ENCODE results near the gene NRAP. TPM values are rescaled to one million over a fixed set of nuclear protein-coding genes. Genes with fewer than 3 reads are reported as not detected.

NRAP gene
- total RNA-seq, 3 donors from 2014 or later = not detected

DNA sequence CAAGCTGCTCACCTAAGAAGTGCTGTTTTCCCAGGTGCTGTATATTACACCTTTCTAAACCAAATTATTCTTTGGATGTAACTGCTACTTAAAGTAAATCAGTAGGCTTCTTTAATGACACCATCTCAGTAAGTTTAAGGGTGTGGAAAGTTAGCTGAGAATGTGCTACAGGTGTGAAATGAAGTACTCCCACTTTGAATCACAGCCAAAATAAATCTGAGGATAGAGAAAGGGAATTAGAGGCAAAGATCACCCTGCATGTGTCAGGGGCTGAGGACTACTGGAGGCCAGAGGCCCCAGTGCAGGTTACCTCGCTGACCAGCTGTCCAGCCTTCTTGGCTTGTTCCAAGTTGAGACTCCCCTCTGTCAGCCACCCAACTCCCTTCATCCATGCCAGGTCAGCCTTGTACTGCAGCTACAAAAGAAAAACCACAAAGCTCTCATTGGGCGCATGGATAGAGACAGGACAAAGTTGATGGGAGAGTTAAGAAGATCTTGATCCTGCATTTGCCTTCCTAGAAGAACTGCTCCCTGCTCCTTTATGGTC, 35.2 kb downstream of the NRAP start:
- TF ChIP-seq, protein P1, sequence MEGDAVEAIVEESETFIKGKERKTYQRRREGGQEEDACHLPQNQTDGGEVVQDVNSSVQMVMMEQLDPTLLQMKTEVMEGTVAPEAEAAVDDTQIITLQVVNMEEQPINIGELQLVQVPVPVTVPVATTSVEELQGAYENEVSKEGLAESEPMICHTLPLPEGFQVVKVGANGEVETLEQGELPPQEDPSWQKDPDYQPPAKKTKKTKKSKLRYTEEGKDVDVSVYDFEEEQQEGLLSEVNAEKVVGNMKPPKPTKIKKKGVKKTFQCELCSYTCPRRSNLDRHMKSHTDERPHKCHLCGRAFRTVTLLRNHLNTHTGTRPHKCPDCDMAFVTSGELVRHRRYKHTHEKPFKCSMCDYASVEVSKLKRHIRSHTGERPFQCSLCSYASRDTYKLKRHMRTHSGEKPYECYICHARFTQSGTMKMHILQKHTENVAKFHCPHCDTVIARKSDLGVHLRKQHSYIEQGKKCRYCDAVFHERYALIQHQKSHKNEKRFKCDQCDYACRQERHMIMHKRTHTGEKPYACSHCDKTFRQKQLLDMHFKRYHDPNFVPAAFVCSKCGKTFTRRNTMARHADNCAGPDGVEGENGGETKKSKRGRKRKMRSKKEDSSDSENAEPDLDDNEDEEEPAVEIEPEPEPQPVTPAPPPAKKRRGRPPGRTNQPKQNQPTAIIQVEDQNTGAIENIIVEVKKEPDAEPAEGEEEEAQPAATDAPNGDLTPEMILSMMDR (IDR thresholded peaks at IDR 0.05) = no peak
- intact Hi-C loops (cut with DNase I; ENCODE audit: low total_unique reads) = no loop called here
- no peaks in the 10 kb centered on the region for H3K4me1 ChIP-seq
- H3K36me3 ChIP-seq = no peaks in the 10 kb centered on the region
- DNase-seq (ENCODE audit: low spot score in 2 of 2) = no peak
- H3K27ac ChIP-seq = no peak overlapping the region
- H3K27me3 ChIP-seq = peaks cover 0 to 8% of the 10 kb centered on the region in 2 donors
- H3K4me3 ChIP-seq = no peak overlapping the region
- H3K9me3 ChIP-seq = no peaks in the 10 kb centered on the region

DNA sequence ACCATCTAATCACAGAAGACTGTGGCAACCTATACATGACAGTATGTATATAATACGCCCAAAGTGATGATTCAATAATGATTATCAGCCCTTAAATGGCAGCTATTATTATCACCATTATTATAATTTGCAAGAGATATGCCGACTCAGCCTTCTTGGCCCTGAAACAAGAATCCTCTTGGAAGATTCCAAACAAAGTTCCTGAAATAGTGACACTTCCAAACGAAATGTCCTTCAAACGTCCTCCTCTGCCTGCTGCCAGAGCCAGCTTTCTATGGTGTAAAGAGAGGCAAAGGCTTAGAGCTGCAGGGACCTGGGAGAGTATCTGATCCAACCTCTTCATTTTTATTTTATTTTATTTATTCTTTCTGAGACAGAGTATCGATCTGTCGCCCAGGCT, 36.0 kb downstream of the NRAP start:
- H3K27me3 ChIP-seq = peaks cover 0 to 8% of the 10 kb centered on the region in 2 donors
- DNase-seq (ENCODE audit: low spot score in 2 of 2) = no peak
- H3K36me3 ChIP-seq = no peaks in the 10 kb centered on the region
- no peak overlapping the region for H3K4me3 ChIP-seq
- no peaks in the 10 kb centered on the region for H3K4me1 ChIP-seq
- no peaks in the 10 kb centered on the region for H3K9me3 ChIP-seq
- H3K27ac ChIP-seq = no peak overlapping the region
- intact Hi-C loops (cut with DNase I; ENCODE audit: low total_unique reads) = no loop called here
- TF ChIP-seq, protein P1 (IDR thresholded peaks at IDR 0.05) = no peak
- TF ChIP-seq POLR2A (IDR thresholded peaks at IDR 0.05) (no peak), POLR2AphosphoS5 (IDR thresholded peaks at IDR 0.05) (no peak)

DNA sequence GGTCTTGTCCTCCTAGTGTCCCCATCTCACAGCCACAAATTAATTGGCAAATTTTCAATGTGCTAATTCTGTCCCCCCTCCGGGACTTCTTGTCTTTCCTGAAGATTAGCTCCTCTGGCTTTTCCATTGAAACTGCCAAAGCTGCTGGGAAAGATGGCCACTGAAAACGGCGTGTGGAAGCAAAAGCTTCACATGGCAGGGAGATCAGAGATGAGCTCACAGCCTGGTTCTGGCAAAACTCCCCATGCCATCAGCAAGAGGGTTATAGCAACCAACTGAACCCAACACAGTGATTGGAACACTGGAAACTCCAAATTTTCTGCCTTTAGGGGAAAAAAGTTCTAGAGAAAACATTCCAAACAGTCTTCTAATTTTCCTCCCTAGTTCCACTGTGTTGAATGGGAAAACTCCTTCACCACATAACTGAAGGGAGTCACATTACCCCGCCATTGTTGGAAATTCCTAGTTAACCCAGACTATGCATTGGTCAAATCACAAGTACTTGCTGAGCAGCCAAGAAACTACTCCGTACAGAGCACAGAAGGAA, 37.0 kb downstream of the NRAP start:
- Histone ChIP-seq H3K4me1 (no peaks in the 10 kb centered on the region), H3K9me3 (no peaks in the 10 kb centered on the region), H3K4me3 (no peak overlapping the region), H3K27me3 (peaks cover 0 to 8% of the 10 kb centered on the region in 2 donors), H3K36me3 (no peaks in the 10 kb centered on the region), H3K27ac (no peak overlapping the region)
- TF ChIP-seq POLR2A (IDR thresholded peaks at IDR 0.05) (no peak), POLR2AphosphoS5 (IDR thresholded peaks at IDR 0.05) (no peak)
- TF ChIP-seq, protein P1 (IDR thresholded peaks at IDR 0.05) = no peak
- intact Hi-C loops (cut with DNase I; ENCODE audit: low total_unique reads) = no loop called here
- peak in 1 of 2 donors; percentile 37 for DNase-seq (ENCODE audit: low spot score in 2 of 2)

DNA sequence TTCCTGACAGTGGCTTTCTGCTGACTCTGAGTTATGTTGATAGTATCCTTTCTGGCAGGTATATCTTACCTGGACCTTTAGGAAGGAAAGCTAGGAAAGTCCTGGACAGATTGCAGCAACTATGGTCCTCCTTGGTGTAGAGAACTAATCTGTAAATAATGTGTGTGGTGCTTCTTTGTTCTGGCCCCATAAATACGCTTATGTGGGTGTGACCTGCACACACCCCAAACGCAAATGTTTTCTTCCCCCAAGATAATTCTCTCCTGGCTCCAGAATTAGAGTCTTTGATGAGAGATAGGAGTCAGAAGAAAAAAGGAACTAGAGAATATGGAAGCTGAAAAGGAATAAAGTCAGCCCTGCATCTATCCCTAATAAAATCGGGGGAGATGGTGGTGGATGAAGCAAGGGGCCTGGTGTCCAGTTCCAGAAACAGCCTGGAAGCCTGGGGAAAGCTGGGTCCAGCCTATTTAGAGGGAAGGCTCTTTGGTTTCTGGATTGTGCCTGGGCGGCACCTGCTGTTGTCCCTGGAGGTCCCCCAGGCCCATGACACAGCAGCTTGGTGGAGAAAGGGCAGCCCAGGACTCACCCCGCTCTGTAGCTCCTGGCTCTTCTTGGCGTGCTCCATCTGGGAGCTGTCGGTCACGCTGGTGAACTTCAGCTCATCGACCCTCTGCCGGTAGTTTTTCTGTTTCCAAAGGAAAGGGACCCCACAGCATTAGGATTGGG, 38.2 kb downstream of the NRAP start:
- DNase-seq (ENCODE audit: low spot score in 2 of 2) = no peak
- intact Hi-C loops (cut with DNase I; ENCODE audit: low total_unique reads) = no loop called here
- no peaks in the 10 kb centered on the region for H3K36me3 ChIP-seq

DNA sequence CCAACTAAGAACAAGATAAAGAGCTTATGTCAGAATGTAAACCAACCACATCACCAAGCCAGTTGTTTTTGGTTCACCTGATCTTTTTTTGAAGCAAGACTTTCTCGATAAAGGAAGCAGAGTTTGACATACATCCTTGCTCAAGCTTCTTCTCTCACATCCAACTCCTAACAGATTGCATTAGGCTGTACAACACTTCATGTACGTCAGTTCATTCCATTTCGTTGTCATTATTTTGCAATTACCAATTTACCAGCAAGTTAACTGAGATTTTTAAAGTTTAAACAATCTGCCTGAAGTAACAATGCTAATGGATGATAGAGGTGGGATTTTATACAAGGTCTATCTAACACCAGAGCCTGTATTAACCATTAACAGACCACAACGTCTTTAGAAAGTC, 41.0 kb downstream of the NRAP start:
- TF ChIP-seq POLR2AphosphoS5 (IDR thresholded peaks at IDR 0.05) (no peak), POLR2A (IDR thresholded peaks at IDR 0.05) (no peak)
- TF ChIP-seq, protein P1 (IDR thresholded peaks at IDR 0.05) = no peak
- intact Hi-C loops (cut with DNase I; ENCODE audit: low total_unique reads) = no loop called here

More for the DNA sequence above, 38.2 kb downstream of the NRAP start:
- Histone ChIP-seq H3K9me3 (no peaks in the 10 kb centered on the region), H3K27me3 (peaks cover 0 to 8% of the 10 kb centered on the region in 2 donors), H3K27ac (no peak overlapping the region), H3K4me3 (no peak overlapping the region), H3K4me1 (no peaks in the 10 kb centered on the region)
- TF ChIP-seq, protein P1 (IDR thresholded peaks at IDR 0.05) = no peak
- TF ChIP-seq POLR2AphosphoS5 (IDR thresholded peaks at IDR 0.05) (no peak), POLR2A (IDR thresholded peaks at IDR 0.05) (no peak)

More for the DNA sequence above, 41.0 kb downstream of the NRAP start:
- Histone ChIP-seq H3K27ac (no peak overlapping the region), H3K9me3 (no peaks in the 10 kb centered on the region), H3K36me3 (no peaks in the 10 kb centered on the region), H3K27me3 (peaks cover 0 to 14% of the 10 kb centered on the region in 2 donors), H3K4me3 (no peak overlapping the region), H3K4me1 (no peaks in the 10 kb centered on the region)
- no peak for DNase-seq (ENCODE audit: low spot score in 2 of 2)
